ENCODE measurements around the gene ENPEP. TPM values are rescaled to one million over a fixed set of nuclear protein-coding genes. Genes with fewer than 3 reads are reported as not detected.

The ENPEP gene
- total and polyA plus RNA-seq, 2 of the 13 experiments (the other 11 are each of a cell fraction or from before 2014, with no cell fraction given), result not detected

GRCh38 chr4:110515676-110516075 is 39.7 kb downstream of the ENPEP start:
- no TSS peak for BruUV-seq (replicated peaks)
- peak overlapping the region in 1 of 3 experiments; percentile 50; a peak in 2 of 6 replicates for H3K4me3 ChIP-seq (replicated peaks in 1 of 3; ENCODE audit: insufficient read depth in 1 of 3, low read depth in 2 of 3, low read length in 3 of 3)
- no peaks in the 10 kb centered on the region for H3K79me2 ChIP-seq (ENCODE audit: insufficient read depth, low read length)
- peak; percentile 50; the same call in 1 of the 2 replicates for TF ChIP-seq ZNF564 (CRISPR knock-in tag; IDR thresholded peaks at IDR 0.05)
- TF ChIP-seq ZNF264 (CRISPR knock-in tag; IDR thresholded peaks at IDR 0.05), result no peak
- 0 out of 2 replicates have a peak, but pooled peaks have one; percentile 17 for TF ChIP-seq ELF1 (CRISPR knock-in tag; IDR thresholded peaks at IDR 0.05)
- ChIA-PET POLR2A (no interaction called here), CTCF (ENCODE audit: low intra/inter-chr PET ratio, low total read pairs) (interaction anchor here (0.7 to 5.5 kb wide), 5 partner anchors 10 to 517 kb away, joined by 3 to 100 read pairs (median 8); no protein-coding TSS in a partner anchor)
- no peaks in the 10 kb centered on the region for H3K27me3 ChIP-seq (ENCODE audit: control insufficient read depth in 1 of 2, insufficient read depth in 2 of 2, low read length in 2 of 2)
- H2AFZ ChIP-seq (ENCODE audit: low read length), result no peak overlapping the region
- H3K4me2 ChIP-seq (ENCODE audit: low read depth, low read length), result peak overlapping the region; percentile 71
- H4K20me1 ChIP-seq (ENCODE audit: insufficient read depth, low read length), result no peaks in the 10 kb centered on the region
- 10% methylated on average over 5 of the region's 5 CpGs for WGBS (ENCODE audit: low lambda C conversion rate)
- in situ Hi-C loops (cut with HindIII; ENCODE audit: extremely low pct_ligation_motif_present, low pct_unique_long_range_greater_than_20kb) (loop anchor here (5.0 to 10.0 kb wide), 3 partner anchors 171 to 1101 kb away; no protein-coding TSS in a partner anchor), intact Hi-C loops (cut with micrococcal nuclease; ENCODE audit: unreplicated experiment) (loop anchor here (1.0 to 10.0 kb wide), 6 partner anchors 171 to 1081 kb away; partner anchors contain the start of gene SEC24B)
- peaks cover 8% of the 10 kb centered on the region; the same call in 1 of the 2 replicates for H3K4me1 ChIP-seq (ENCODE audit: insufficient read depth, low read length)
- DNase-seq (ENCODE audit: low spot score) (no peak), ATAC-seq (peak; percentile 78), FAIRE-seq (no peak)
- H3K9ac ChIP-seq (ENCODE audit: insufficient read depth, low read depth, low read length), result no peak overlapping the region
- H3K9me3 ChIP-seq (ENCODE audit: low read length), result no peaks in the 10 kb centered on the region
- H3K27ac ChIP-seq (ENCODE audit: extremely low read length, insufficient read depth, low read length), result no peak overlapping the region
- H3K36me3 ChIP-seq (replicated peaks in 1 of 2; ENCODE audit: control insufficient read depth in 1 of 2, insufficient read depth in 2 of 2, low read length in 2 of 2), result no peaks in the 10 kb centered on the region

DNA sequence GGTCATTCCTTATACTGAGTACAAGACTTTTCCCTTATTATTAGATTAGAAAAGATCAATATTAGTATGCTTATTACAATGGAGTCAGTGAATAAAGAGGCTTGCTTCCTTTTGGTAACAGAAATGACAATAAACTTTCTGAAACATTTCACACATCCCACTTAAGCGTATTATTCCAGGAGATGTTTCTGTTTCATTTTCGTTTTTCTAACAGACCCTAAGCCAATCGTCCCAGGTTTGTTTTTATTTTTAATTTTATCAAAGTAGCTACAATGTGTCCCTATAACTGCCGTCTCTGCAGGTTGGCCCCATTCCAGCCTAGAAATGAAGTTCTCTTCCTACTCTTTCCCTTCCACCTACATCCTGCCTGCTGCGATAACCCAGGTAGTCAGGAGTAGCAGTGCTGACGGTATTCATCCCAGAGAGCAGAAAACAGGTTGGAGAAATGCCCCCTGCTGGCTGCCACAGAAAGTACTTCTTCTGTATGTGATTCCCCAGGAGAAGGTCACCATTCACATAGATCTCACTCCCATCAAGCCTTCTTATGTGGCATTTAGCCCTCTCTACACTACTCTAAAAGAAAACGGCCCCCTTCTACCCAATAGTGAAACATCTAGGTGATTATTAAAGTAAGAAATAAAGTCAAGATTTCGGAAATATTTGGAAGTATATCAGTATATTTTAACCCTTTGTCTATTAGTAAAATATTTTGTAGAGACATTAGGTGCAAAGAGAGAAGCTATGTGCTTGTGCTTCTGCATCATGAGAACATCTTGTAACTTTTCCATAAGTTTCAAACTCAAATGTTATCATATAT is 40.4 kb downstream of the ENPEP start:
- intact Hi-C loops (cut with micrococcal nuclease; ENCODE audit: unreplicated experiment) (loop anchor here (1.0 to 10.0 kb wide), 4 partner anchors 172 to 1082 kb away; partner anchors contain the start of gene SEC24B), in situ Hi-C loops (cut with HindIII; ENCODE audit: extremely low pct_ligation_motif_present, low pct_unique_long_range_greater_than_20kb) (loop anchor here (5.0 to 10.0 kb wide), 3 partner anchors 172 to 1102 kb away; no protein-coding TSS in a partner anchor)
- peak; percentile 68 for DNase-seq (ENCODE audit: low spot score)
- BruUV-seq (replicated peaks), result no TSS peak
- H3K4me1 ChIP-seq (ENCODE audit: insufficient read depth, low read length), result peaks cover 8% of the 10 kb centered on the region; the same call in 1 of the 2 replicates
- ATAC-seq, result peak; percentile 100
- WGBS (ENCODE audit: low lambda C conversion rate), result 1% methylated on average over 8 of the region's 8 CpGs
- H3K4me2 ChIP-seq (ENCODE audit: low read depth, low read length), result peak overlapping the region; percentile 71
- H3K36me3 ChIP-seq (replicated peaks in 1 of 2; ENCODE audit: control insufficient read depth in 1 of 2, insufficient read depth in 2 of 2, low read length in 2 of 2), result no peaks in the 10 kb centered on the region
- CTCF ChIA-PET (ENCODE audit: low intra/inter-chr PET ratio, low total read pairs), result interaction anchor here (0.7 to 5.5 kb wide), 5 partner anchors 9 to 517 kb away, joined by 3 to 100 read pairs (median 8); no protein-coding TSS in a partner anchor
- H3K27ac ChIP-seq (ENCODE audit: extremely low read length, insufficient read depth, low read length), result no peak overlapping the region
- FAIRE-seq, result peak; percentile 52
- H3K27me3 ChIP-seq (ENCODE audit: control insufficient read depth in 1 of 2, insufficient read depth in 2 of 2, low read length in 2 of 2), result no peaks in the 10 kb centered on the region
- peak overlapping the region; percentile 44 to 58 (median 50) for H3K4me3 ChIP-seq (replicated peaks in 1 of 3; ENCODE audit: insufficient read depth in 1 of 3, low read depth in 2 of 3, low read length in 3 of 3)
- POLR2A ChIA-PET, result no interaction called here
- H4K20me1 ChIP-seq (ENCODE audit: insufficient read depth, low read length), result no peaks in the 10 kb centered on the region
- H3K9ac ChIP-seq (ENCODE audit: insufficient read depth, low read depth, low read length), result no peak overlapping the region
- H3K9me3 ChIP-seq (ENCODE audit: low read length), result no peaks in the 10 kb centered on the region
- no peaks in the 10 kb centered on the region for H3K79me2 ChIP-seq (ENCODE audit: insufficient read depth, low read length)
- peak overlapping the region; percentile 85 for H2AFZ ChIP-seq (ENCODE audit: low read length)
- TF ChIP-seq RORA (CRISPR knock-in tag; IDR thresholded peaks at IDR 0.05), result no peak
- no peak for TF ChIP-seq KDM6A (CRISPR knock-in tag; IDR thresholded peaks at IDR 0.05; ENCODE audit: low read depth)
- TF ChIP-seq, protein P1, sequence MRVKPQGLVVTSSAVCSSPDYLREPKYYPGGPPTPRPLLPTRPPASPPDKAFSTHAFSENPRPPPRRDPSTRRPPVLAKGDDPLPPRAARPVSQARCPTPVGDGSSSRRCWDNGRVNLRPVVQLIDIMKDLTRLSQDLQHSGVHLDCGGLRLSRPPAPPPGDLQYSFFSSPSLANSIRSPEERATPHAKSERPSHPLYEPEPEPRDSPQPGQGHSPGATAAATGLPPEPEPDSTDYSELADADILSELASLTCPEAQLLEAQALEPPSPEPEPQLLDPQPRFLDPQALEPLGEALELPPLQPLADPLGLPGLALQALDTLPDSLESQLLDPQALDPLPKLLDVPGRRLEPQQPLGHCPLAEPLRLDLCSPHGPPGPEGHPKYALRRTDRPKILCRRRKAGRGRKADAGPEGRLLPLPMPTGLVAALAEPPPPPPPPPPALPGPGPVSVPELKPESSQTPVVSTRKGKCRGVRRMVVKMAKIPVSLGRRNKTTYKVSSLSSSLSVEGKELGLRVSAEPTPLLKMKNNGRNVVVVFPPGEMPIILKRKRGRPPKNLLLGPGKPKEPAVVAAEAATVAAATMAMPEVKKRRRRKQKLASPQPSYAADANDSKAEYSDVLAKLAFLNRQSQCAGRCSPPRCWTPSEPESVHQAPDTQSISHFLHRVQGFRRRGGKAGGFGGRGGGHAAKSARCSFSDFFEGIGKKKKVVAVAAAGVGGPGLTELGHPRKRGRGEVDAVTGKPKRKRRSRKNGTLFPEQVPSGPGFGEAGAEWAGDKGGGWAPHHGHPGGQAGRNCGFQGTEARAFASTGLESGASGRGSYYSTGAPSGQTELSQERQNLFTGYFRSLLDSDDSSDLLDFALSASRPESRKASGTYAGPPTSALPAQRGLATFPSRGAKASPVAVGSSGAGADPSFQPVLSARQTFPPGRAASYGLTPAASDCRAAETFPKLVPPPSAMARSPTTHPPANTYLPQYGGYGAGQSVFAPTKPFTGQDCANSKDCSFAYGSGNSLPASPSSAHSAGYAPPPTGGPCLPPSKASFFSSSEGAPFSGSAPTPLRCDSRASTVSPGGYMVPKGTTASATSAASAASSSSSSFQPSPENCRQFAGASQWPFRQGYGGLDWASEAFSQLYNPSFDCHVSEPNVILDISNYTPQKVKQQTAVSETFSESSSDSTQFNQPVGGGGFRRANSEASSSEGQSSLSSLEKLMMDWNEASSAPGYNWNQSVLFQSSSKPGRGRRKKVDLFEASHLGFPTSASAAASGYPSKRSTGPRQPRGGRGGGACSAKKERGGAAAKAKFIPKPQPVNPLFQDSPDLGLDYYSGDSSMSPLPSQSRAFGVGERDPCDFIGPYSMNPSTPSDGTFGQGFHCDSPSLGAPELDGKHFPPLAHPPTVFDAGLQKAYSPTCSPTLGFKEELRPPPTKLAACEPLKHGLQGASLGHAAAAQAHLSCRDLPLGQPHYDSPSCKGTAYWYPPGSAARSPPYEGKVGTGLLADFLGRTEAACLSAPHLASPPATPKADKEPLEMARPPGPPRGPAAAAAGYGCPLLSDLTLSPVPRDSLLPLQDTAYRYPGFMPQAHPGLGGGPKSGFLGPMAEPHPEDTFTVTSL (CRISPR knock-in tag; IDR thresholded peaks at IDR 0.05; ENCODE audit: borderline replicate concordance), result no peak
- TF ChIP-seq MYNN (CRISPR knock-in tag; IDR thresholded peaks at IDR 0.05; ENCODE audit: low read depth), result no peak
- TF ChIP-seq ZSCAN20 (CRISPR knock-in tag; IDR thresholded peaks at IDR 0.05; ENCODE audit: borderline replicate concordance), result no peak
- TF ChIP-seq STAG1 (CRISPR knock-in tag; IDR thresholded peaks at IDR 0.05), result peak; percentile 61
- peak; percentile 32; the same call in 1 of the 2 replicates for TF ChIP-seq FOSL2 (CRISPR knock-in tag; IDR thresholded peaks at IDR 0.05)
- TF ChIP-seq RFXAP (CRISPR knock-in tag; IDR thresholded peaks at IDR 0.05; ENCODE audit: borderline replicate concordance), result no peak

All from HepG2 (cell line).